Dermis blood vessel endothelial cell (primary cell): ENCODE results near the gene DAZL. TPM values are rescaled to one million over a fixed set of nuclear protein-coding genes. Genes with fewer than 3 reads are reported as not detected.

Experiments
- DNase-seq: peaks from one replicate; pipeline ENCODE4 v3.0.0; 2010
- total RNA-seq: library from RNA; depleted of rRNA; stranded (reverse); fragments of >200 nt; gene quantifications from 2 replicates; pipeline ENCODE4 v1.2.3, GENCODE V29; 2014

The DAZL gene
- total RNA-seq, 1 donor from 2014 or later: not detected

- DNase-seq: no peak
These were observed 61.9 kb downstream of the DAZL start for GRCh38 chr3:16543242-16543864.

- DNase-seq: no peak
These were observed 66.7 kb downstream of the DAZL start for GRCh38 chr3:16538507-16538906.

- no peak for DNase-seq
These were observed 68.2 kb downstream of the DAZL start for GRCh38 chr3:16536996-16537395.

Other genes starting within 250 kb of the DAZL start
- 47.3 and 47.8 TPM in 2 replicates for gene RFTN1, start 91.7 kb downstream of the DAZL start, total RNA-seq